ENCODE results near the gene CDC42BPA. TPM values are rescaled to one million over a fixed set of nuclear protein-coding genes. Genes with fewer than 3 reads are reported as not detected.

The CDC42BPA gene
- total RNA-seq, 1 experiment from 2014 or later = 25.2 TPM

DNA sequence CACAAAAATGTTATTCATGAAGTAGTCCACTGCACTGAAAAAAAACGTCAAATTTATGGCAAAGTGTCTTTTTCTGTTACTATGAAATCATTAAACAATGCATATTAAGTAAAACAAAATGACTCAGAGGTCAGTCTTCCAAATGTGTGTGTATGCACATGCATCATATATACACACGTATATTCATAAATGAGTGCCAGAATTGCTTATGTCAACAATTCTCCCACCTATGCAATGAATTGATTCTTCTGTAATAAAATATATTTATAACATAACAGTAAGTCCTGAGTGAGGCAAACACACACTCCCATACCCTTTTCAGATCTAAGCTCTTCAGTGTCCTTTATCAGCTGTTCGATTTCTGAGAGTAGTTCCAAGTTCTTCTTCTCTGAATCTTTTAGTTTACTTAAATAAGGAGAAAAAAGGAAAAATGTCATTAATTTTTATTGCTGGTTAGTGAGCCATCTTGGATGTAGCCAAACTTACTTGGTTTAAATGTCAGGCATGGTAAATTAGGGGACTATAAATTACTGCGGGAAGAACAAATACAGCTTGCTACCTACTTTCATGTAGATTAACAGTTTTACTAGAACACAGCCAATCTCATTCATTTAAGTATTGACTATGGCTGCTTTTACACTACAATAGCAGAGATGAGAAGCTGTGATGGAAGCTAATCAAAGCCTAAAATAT is 246.3 kb downstream of the CDC42BPA start (continued):
- TF ChIP-seq, protein P1, sequence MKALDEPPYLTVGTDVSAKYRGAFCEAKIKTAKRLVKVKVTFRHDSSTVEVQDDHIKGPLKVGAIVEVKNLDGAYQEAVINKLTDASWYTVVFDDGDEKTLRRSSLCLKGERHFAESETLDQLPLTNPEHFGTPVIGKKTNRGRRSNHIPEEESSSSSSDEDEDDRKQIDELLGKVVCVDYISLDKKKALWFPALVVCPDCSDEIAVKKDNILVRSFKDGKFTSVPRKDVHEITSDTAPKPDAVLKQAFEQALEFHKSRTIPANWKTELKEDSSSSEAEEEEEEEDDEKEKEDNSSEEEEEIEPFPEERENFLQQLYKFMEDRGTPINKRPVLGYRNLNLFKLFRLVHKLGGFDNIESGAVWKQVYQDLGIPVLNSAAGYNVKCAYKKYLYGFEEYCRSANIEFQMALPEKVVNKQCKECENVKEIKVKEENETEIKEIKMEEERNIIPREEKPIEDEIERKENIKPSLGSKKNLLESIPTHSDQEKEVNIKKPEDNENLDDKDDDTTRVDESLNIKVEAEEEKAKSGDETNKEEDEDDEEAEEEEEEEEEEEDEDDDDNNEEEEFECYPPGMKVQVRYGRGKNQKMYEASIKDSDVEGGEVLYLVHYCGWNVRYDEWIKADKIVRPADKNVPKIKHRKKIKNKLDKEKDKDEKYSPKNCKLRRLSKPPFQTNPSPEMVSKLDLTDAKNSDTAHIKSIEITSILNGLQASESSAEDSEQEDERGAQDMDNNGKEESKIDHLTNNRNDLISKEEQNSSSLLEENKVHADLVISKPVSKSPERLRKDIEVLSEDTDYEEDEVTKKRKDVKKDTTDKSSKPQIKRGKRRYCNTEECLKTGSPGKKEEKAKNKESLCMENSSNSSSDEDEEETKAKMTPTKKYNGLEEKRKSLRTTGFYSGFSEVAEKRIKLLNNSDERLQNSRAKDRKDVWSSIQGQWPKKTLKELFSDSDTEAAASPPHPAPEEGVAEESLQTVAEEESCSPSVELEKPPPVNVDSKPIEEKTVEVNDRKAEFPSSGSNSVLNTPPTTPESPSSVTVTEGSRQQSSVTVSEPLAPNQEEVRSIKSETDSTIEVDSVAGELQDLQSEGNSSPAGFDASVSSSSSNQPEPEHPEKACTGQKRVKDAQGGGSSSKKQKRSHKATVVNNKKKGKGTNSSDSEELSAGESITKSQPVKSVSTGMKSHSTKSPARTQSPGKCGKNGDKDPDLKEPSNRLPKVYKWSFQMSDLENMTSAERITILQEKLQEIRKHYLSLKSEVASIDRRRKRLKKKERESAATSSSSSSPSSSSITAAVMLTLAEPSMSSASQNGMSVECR (CRISPR knock-in tag; IDR thresholded peaks at IDR 0.05; ENCODE audit: borderline replicate concordance) = no peak
- TF ChIP-seq ZNF138 (CRISPR knock-in tag; conservative IDR thresholded peaks at IDR 0.05) (no peak), TP53 (CRISPR knock-in tag; IDR thresholded peaks at IDR 0.05) (no peak), FOXK1 (CRISPR knock-in tag; IDR thresholded peaks at IDR 0.05) (no peak), ELF4 (CRISPR knock-in tag; IDR thresholded peaks at IDR 0.05; ENCODE audit: low read depth) (no peak), CBFB (CRISPR knock-in tag; IDR thresholded peaks at IDR 0.05; ENCODE audit: low read depth) (no peak), ZNF232 (CRISPR knock-in tag; IDR thresholded peaks at IDR 0.05) (no peak), MXD4 (CRISPR knock-in tag; IDR thresholded peaks at IDR 0.05; ENCODE audit: borderline replicate concordance) (no peak), JAZF1 (CRISPR knock-in tag; IDR thresholded peaks at IDR 0.05) (no peak)
- TF ChIP-seq, protein P2, sequence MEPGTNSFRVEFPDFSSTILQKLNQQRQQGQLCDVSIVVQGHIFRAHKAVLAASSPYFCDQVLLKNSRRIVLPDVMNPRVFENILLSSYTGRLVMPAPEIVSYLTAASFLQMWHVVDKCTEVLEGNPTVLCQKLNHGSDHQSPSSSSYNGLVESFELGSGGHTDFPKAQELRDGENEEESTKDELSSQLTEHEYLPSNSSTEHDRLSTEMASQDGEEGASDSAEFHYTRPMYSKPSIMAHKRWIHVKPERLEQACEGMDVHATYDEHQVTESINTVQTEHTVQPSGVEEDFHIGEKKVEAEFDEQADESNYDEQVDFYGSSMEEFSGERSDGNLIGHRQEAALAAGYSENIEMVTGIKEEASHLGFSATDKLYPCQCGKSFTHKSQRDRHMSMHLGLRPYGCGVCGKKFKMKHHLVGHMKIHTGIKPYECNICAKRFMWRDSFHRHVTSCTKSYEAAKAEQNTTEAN (CRISPR knock-in tag; IDR thresholded peaks at IDR 0.05) = no peak
- TF ChIP-seq, protein P3, sequence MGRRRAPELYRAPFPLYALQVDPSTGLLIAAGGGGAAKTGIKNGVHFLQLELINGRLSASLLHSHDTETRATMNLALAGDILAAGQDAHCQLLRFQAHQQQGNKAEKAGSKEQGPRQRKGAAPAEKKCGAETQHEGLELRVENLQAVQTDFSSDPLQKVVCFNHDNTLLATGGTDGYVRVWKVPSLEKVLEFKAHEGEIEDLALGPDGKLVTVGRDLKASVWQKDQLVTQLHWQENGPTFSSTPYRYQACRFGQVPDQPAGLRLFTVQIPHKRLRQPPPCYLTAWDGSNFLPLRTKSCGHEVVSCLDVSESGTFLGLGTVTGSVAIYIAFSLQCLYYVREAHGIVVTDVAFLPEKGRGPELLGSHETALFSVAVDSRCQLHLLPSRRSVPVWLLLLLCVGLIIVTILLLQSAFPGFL (CRISPR knock-in tag; IDR thresholded peaks at IDR 0.05; ENCODE audit: borderline replicate concordance) = no peak
- TF ChIP-seq, protein P4, sequence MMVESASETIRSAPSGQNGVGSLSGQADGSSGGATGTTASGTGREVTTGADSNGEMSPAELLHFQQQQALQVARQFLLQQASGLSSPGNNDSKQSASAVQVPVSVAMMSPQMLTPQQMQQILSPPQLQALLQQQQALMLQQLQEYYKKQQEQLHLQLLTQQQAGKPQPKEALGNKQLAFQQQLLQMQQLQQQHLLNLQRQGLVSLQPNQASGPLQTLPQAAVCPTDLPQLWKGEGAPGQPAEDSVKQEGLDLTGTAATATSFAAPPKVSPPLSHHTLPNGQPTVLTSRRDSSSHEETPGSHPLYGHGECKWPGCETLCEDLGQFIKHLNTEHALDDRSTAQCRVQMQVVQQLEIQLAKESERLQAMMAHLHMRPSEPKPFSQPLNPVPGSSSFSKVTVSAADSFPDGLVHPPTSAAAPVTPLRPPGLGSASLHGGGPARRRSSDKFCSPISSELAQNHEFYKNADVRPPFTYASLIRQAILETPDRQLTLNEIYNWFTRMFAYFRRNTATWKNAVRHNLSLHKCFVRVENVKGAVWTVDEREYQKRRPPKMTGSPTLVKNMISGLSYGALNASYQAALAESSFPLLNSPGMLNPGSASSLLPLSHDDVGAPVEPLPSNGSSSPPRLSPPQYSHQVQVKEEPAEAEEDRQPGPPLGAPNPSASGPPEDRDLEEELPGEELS (CRISPR knock-in tag; IDR thresholded peaks at IDR 0.05) = no peak
- TF ChIP-seq, protein P5, sequence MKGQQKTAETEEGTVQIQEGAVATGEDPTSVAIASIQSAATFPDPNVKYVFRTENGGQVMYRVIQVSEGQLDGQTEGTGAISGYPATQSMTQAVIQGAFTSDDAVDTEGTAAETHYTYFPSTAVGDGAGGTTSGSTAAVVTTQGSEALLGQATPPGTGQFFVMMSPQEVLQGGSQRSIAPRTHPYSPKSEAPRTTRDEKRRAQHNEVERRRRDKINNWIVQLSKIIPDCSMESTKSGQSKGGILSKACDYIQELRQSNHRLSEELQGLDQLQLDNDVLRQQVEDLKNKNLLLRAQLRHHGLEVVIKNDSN (CRISPR knock-in tag; IDR thresholded peaks at IDR 0.05) = no peak

DNA sequence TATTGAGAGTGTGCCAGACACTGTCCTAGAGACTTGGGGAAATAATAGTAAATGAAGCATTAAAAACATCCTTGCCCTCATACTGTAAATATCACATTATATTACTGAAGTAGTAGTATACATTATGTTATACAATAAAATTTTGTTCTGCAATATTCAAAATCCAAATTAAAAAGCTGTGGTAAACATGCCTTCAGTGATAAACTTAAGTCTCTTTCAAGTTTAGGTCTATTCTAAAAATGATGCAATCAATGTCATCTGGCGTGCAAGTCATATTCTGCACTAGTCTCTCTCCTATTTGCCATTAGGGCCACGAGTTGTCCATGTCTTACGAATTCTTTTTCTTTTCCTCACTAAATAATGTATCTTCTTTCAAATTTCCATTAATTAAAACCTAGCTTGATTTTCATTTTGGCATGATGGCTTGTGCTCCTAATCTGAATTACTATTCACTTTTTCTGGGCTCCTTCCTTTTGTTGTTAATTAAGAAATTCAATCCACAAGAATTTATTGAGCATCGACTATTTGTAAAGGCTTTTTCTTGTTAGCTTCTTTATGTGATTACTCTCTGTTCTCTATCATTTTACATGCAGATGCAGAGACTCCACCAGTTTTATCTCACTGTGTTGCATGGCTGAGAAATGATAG is 247.5 kb downstream of the CDC42BPA start:
- no peak for ATAC-seq
- no peak overlapping the region for H3K27ac Mint-ChIP-seq
- no peaks in the 10 kb centered on the region for H3K27me3 Mint-ChIP-seq (ENCODE audit: low read depth)
- ChIA-PET POLR2A (no interaction called here), CTCF (interaction anchor here (0.8 kb wide), 1 partner anchor 11 kb away, joined by 3 read pairs; no protein-coding TSS in a partner anchor)
- H3K9me3 Mint-ChIP-seq = no peaks in the 10 kb centered on the region
- H3K36me3 Mint-ChIP-seq = no peaks in the 10 kb centered on the region
- no peak overlapping the region for H3K4me3 Mint-ChIP-seq
- no peak for DNase-seq (ENCODE audit: low spot score)
- H3K4me1 Mint-ChIP-seq = peaks cover 12% of the 10 kb centered on the region
- TF ChIP-seq ZNF121 (CRISPR knock-in tag; IDR thresholded peaks at IDR 0.05) (no peak), FOXJ3 (CRISPR knock-in tag; IDR thresholded peaks at IDR 0.05; ENCODE audit: borderline replicate concordance) (no peak), CBFB (CRISPR knock-in tag; IDR thresholded peaks at IDR 0.05; ENCODE audit: low read depth) (no peak), ZNF317 (CRISPR knock-in tag; IDR thresholded peaks at IDR 0.05; ENCODE audit: borderline replicate concordance, low read depth) (no peak), GABPB1 (CRISPR knock-in tag; IDR thresholded peaks at IDR 0.05) (no peak), ELF4 (CRISPR knock-in tag; IDR thresholded peaks at IDR 0.05; ENCODE audit: low read depth) (no peak), RORB (CRISPR knock-in tag; IDR thresholded peaks at IDR 0.05) (no peak), ZNF423 (CRISPR knock-in tag; IDR thresholded peaks at IDR 0.05) (no peak), KAT7 (CRISPR knock-in tag; IDR thresholded peaks at IDR 0.05; ENCODE audit: borderline replicate concordance) (no peak)
- TF ChIP-seq, protein P6, sequence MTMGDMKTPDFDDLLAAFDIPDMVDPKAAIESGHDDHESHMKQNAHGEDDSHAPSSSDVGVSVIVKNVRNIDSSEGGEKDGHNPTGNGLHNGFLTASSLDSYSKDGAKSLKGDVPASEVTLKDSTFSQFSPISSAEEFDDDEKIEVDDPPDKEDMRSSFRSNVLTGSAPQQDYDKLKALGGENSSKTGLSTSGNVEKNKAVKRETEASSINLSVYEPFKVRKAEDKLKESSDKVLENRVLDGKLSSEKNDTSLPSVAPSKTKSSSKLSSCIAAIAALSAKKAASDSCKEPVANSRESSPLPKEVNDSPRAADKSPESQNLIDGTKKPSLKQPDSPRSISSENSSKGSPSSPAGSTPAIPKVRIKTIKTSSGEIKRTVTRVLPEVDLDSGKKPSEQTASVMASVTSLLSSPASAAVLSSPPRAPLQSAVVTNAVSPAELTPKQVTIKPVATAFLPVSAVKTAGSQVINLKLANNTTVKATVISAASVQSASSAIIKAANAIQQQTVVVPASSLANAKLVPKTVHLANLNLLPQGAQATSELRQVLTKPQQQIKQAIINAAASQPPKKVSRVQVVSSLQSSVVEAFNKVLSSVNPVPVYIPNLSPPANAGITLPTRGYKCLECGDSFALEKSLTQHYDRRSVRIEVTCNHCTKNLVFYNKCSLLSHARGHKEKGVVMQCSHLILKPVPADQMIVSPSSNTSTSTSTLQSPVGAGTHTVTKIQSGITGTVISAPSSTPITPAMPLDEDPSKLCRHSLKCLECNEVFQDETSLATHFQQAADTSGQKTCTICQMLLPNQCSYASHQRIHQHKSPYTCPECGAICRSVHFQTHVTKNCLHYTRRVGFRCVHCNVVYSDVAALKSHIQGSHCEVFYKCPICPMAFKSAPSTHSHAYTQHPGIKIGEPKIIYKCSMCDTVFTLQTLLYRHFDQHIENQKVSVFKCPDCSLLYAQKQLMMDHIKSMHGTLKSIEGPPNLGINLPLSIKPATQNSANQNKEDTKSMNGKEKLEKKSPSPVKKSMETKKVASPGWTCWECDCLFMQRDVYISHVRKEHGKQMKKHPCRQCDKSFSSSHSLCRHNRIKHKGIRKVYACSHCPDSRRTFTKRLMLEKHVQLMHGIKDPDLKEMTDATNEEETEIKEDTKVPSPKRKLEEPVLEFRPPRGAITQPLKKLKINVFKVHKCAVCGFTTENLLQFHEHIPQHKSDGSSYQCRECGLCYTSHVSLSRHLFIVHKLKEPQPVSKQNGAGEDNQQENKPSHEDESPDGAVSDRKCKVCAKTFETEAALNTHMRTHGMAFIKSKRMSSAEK (CRISPR knock-in tag; IDR thresholded peaks at IDR 0.05; ENCODE audit: borderline replicate concordance) = no peak
